ENCODE results near the gene MCAM.

DNA sequence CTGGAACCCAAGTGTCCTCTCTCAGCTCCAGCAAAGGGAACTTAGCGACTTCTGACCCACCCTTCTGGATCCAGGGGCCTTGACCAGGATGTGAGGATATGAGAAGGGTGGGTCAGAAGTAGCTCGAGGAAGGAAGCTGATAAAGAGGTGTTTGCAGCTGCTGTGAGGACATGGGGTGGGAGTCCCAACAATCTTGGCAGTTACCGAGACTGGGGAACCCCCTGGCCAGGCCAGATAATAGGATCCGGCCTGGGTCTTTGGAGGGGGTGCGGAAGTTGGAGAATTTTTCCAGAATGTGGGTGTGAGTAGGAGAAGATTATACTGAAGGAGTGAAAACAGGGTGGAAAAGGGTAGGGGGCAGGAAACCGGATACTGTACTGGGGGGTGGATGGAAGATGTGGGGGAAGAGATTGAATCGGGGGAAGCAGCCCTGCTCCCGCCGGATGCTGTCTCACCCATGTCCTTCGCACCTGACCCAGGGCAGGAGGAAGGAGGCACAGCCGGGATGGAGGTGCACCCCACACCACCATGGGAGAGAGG lies 2.8 kb upstream of the MCAM start:
- no peak for TF ChIP-seq POLR2AphosphoS5 (IDR thresholded peaks at IDR 0.05; ENCODE audit: borderline replicate concordance, low read depth, low read length)
- no peak for TF ChIP-seq EZH2 (IDR thresholded peaks at IDR 0.05)
- no peak for TF ChIP-seq FOXP2 (optimal IDR thresholded peaks at IDR 0.05; ENCODE audit: control extremely low read depth, extremely low read length, insufficient read depth)
